Large intestine (tissue), 3 donors: ENCODE data around the gene YTHDF1. TPM values are rescaled to one million over a fixed set of nuclear protein-coding genes. Genes with fewer than 3 reads are reported as not detected.
"Not testable (repeated sequence)": the region's sequence is repeated elsewhere in the genome, so short reads cannot be mapped to it uniquely, and the experiment has no call there.

ENCODE experiments used
- DNase-seq, 2 donors: peaks; one replicate each; pipeline versions ENCODE4 v3.0.0 to v3.0.0-alpha.2; 2013
- H3K27ac ChIP-seq: one replicate; pipeline ENCODE4 v1.5.1; 2013; ENCODE audit warnings: low read length
- H3K27me3 ChIP-seq: 2 replicates; pipeline ENCODE4 v1.6.1; 2013; ENCODE audit warnings: low read length; ENCODE audit not compliant: control insufficient read depth, insufficient read depth
- H3K36me3 ChIP-seq: 2 replicates; pipeline ENCODE4 v1.6.1; 2013; ENCODE audit warnings: low read length; ENCODE audit not compliant: control insufficient read depth, insufficient read depth
- H3K4me1 ChIP-seq: one replicate; pipeline ENCODE4 v1.6.1; 2013; ENCODE audit warnings: low read length; ENCODE audit not compliant: control insufficient read depth, insufficient read depth
- H3K4me3 ChIP-seq: one replicate; pipeline ENCODE4 v1.5.1; 2013; ENCODE audit warnings: low read length
- H3K9me3 ChIP-seq: one replicate; pipeline ENCODE4 v1.6.1; 2013; ENCODE audit warnings: mild to moderate bottlenecking, low read depth, low read length, moderate library complexity; ENCODE audit not compliant: control insufficient read depth
- WGBS: methylation state at CpG from one replicate; pipeline ENCODE4 v1.1.5; 2013; ENCODE audit warnings: low lambda C conversion rate; ENCODE audit not compliant: insufficient coverage; 5-methylcytosine and 5-hydroxymethylcytosine counted together
- polyA plus RNA-seq: library from polyadenylated mRNA; unstranded; fragments of 120-200 nt; gene quantifications from one replicate; pipeline ENCODE4 v1.2.1, GENCODE V29; 2013

Gene YTHDF1
- polyA plus RNA-seq, 1 donor, result 35.4 TPM

DNA sequence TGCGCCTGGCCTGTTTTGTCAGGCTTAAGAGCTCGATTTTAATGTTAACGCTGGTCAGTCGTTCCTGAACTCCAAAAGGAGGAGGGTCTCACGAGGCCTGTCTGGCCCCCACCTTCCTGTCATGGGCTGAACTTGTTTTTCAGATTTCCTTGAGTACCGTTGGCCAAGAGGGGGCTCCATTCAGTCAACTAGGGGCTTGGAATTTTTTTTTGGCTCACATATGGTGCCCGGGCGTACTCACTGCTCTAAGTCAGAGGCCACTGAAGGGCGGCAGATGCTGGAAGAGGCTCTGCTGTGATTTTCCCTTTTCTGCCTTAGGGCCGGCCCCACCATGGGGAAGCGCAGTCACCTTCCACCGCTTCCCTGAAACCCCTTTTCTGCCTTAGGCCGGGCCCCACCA is 12.9 kb upstream of the YTHDF1 start:
- Histone ChIP-seq H3K27ac (no peak overlapping the region), H3K27me3 (peaks cover 32% of the 10 kb centered on the region), H3K4me1 (no peaks in the 10 kb centered on the region), H3K4me3 (no peak overlapping the region), H3K36me3 (no peaks in the 10 kb centered on the region), H3K9me3 (no peaks in the 10 kb centered on the region)
- WGBS, result no CpG with 5 or more reads among the region's 13 CpGs
- no peak for DNase-seq

DNA sequence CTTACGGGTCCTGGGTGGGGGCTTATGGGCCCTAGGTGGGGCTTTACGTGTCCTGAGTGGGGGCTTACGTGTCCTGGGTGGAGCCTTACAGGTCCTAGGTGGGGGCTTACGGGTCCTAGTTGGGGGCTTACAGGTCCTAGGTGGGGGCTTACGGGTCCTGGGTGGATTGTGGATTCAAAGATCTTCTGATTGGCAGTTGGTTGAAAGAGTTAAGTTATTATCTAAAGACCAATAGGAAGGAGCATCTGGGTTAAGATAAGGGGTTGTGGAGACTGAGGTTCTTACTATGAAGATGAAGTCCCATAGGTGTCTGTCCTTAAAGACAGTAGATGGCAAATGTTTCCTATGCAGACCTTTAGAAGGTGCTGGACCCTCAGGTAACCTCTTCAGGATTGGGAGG is 11.3 kb upstream of the YTHDF1 start:
- Histone ChIP-seq H3K27ac (no peak overlapping the region), H3K4me1 (no peaks in the 10 kb centered on the region), H3K27me3 (peaks cover 24% of the 10 kb centered on the region), H3K4me3 (no peak overlapping the region), H3K36me3 (no peaks in the 10 kb centered on the region), H3K9me3 (no peaks in the 10 kb centered on the region)
- WGBS, result no CpG with 5 or more reads among the region's 5 CpGs
- no peak for DNase-seq

DNA sequence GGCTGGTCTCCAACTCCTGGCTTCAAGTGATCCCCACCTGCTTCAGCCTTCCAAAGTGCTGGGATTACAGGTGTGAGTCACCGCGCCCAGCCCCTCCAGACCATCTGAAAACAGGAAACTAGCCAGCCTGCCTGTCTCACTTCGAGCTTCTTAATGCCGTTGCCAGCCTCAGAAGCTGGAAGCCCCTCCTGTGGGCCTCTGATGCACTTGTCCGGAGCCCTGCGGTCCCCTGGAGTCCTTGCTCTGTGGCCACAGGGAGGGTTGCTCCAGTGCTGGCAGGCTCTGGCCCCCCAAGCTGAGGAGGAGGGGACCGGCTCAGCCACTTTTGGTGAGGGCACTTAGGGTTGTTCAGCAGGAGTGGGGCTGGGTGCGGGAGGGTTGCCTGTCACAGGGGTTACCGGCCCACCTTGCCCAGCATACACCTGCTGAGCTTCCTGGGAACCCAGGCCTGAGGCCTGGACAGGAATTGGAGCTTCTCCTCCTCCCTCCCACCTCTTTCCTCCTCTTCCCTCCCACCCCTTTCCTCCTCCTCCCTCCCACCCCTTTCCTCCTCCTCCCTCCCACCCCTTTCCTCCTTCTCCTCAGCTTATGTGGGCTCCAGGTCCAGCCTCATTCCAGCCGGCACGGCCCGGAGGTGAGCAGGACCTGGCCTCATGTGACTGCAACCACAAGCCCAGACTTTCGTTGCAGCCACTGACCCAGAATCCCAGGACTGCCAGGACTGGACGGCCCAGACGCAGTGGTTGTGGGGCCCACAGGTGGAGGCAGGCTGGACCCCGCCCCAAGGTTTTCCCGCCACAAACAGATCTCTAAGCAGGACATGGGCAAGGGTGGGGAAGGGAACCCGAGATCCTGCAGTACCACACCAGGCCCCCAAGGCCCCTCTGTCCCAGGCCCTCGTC is 10.4 kb upstream of the YTHDF1 start:
- WGBS, result no CpG with 5 or more reads among the region's 19 CpGs
- H3K4me3 ChIP-seq, result no peak overlapping the region
- no peaks in the 10 kb centered on the region for H3K36me3 ChIP-seq
- no peaks in the 10 kb centered on the region for H3K9me3 ChIP-seq
- DNase-seq, result no peak
- no peak overlapping the region for H3K27ac ChIP-seq
- peaks cover 18% of the 10 kb centered on the region for H3K27me3 ChIP-seq
- H3K4me1 ChIP-seq, result no peaks in the 10 kb centered on the region

DNA sequence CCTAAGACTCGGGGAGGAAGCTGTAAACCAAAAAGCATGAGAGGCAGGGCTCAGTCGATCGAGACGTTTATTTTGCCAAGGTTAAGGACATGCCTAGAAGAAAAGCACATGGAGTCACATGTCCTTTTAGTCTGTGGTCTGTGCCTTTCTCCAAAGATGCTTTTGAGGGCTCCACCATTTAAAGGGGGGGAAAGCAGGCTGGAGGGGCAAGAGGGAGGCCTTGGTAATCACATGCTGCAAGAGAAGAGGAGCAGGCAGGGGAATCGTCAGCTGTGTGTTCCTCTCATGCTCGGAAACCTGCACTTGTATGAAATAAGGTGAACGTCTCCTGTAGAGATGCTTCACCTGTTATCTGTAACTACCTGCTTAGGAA is 9.1 kb upstream of the YTHDF1 start:
- no peak for DNase-seq
- Histone ChIP-seq H3K9me3 (no peaks in the 10 kb centered on the region), H3K27ac (no peak overlapping the region), H3K27me3 (peaks cover 10% of the 10 kb centered on the region), H3K4me1 (no peaks in the 10 kb centered on the region), H3K36me3 (no peaks in the 10 kb centered on the region), H3K4me3 (no peak overlapping the region)
- no CpG with 5 or more reads among the region's 7 CpGs for WGBS

DNA sequence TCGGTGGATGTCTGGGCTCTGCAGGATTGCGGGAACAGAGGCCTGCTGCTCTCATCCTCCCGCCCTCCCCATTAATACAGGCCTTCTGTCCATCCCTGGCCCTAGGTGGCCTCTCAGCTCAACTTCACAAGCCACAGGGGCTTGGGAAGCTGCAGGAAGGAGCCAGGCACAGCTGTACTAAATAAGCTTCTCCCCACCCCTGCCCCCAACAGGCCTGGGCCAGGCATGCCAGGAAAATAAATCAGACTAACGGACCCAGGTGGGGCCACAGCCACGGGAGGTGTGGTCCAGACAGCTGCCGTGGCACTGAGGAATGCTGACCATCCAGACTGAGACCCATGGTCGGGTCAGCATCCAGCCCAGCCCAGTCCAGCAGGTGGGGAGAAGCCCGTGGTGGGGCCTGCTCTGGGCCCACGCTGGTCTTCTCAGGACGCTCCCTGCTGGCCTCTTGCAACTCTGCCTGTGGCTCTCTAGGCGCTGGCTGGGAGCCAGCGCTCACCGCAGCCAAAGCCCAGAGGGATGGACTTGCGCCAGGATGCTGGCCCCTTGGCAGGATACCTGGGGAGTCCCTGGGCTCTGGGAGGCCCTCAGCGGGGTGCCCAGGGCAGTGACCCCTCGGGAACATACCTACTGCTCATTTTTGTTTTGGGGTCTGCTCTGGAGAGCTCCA is 8.6 kb upstream of the YTHDF1 start:
- Histone ChIP-seq H3K27me3 (peaks cover 8% of the 10 kb centered on the region), H3K4me1 (no peaks in the 10 kb centered on the region), H3K4me3 (no peak overlapping the region), H3K9me3 (no peaks in the 10 kb centered on the region), H3K36me3 (no peaks in the 10 kb centered on the region), H3K27ac (no peak overlapping the region)
- WGBS, result no CpG with 5 or more reads among the region's 16 CpGs
- no peak for DNase-seq

DNA sequence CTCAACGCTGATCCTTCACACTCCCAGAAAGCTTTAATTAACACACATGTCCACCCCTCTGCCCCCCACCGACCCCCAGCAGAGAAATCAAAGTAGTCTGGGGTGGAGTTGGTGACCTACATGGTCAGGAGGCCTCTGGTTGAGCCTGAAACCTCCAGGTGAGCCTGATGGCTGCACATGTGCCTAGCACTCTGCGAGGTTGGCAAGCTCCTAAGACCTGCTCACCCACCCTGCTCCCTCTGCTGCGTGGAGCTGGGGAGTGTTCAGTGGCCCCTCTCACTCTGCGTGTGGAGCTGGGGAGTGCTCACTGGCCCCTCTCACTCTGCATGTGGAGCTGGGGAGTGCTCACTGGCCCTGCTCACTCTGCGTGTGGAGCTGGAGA is 7.9 kb upstream of the YTHDF1 start:
- no peak overlapping the region for H3K4me3 ChIP-seq
- no peaks in the 10 kb centered on the region for H3K4me1 ChIP-seq
- no peaks in the 10 kb centered on the region for H3K9me3 ChIP-seq
- H3K27ac ChIP-seq, result no peak overlapping the region
- DNase-seq, result no peak
- WGBS, result no CpG with 5 or more reads among the region's 6 CpGs
- peaks cover 1% of the 10 kb centered on the region for H3K27me3 ChIP-seq
- no peaks in the 10 kb centered on the region for H3K36me3 ChIP-seq

DNA sequence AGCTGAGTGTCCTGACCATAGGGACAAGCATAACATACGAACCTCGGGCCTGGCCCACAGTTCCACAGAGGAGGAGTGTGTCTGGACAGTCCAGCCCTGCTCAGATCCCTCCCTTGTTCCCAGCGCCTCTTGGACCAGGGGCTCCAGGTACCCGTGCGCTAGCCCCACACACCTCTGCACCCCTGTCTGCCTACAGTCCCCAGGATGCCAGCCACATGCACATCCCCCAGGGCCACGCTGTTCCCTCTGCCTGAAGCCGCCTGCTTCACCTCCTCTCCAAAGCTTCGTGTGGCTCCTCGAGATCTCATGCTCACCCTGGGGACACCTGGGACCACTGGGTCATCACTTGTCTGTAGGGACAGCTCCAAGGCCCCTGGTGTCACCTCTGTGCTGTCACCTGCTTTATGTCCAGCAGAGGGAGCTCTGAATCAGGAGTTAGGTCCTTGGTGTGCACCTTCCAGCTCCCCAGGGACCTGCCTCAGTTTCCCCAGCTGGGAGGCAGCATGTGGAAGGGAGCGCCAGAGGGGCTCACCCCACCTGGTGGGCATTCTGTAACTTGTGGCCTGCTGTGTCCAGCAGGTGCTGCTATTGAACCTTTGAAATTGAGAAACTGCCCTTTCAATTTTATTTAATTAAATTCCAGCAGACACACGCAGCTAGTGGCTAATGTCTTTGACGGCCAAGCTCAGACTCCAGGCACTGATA is 7.3 kb upstream of the YTHDF1 start:
- no peak for DNase-seq
- no peaks in the 10 kb centered on the region for H3K9me3 ChIP-seq
- H3K27ac ChIP-seq, result no peak overlapping the region
- WGBS, result no CpG with 5 or more reads among the region's 12 CpGs
- H3K4me1 ChIP-seq, result no peaks in the 10 kb centered on the region
- no peak overlapping the region for H3K4me3 ChIP-seq
- no peaks in the 10 kb centered on the region for H3K36me3 ChIP-seq
- H3K27me3 ChIP-seq, result no peaks in the 10 kb centered on the region

DNA sequence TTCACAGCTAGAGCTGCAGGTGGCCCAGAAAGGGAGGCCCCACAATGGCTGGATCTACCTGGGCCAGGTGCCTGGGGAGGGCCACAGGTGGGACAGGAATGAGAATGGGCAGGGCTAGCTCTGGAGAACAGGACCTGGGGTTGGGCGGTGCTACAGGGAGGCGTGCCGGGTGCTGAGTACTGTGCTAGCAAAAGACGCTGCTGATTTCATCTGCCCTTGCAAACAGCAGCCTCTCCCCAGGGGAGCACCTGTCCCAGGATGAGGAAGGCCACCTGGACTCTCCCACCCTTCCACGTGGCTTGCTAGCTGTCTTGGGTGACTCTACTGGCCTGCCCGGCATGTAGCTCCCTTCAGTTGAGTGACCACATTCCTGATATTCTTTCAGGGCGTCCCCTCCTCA is 6.6 kb upstream of the YTHDF1 start:
- no peaks in the 10 kb centered on the region for H3K9me3 ChIP-seq
- no peak overlapping the region for H3K4me3 ChIP-seq
- DNase-seq, result no peak
- H3K4me1 ChIP-seq, result no peaks in the 10 kb centered on the region
- no CpG with 5 or more reads among the region's 7 CpGs for WGBS
- no peaks in the 10 kb centered on the region for H3K27me3 ChIP-seq
- H3K36me3 ChIP-seq, result no peaks in the 10 kb centered on the region
- H3K27ac ChIP-seq, result no peak overlapping the region

DNA sequence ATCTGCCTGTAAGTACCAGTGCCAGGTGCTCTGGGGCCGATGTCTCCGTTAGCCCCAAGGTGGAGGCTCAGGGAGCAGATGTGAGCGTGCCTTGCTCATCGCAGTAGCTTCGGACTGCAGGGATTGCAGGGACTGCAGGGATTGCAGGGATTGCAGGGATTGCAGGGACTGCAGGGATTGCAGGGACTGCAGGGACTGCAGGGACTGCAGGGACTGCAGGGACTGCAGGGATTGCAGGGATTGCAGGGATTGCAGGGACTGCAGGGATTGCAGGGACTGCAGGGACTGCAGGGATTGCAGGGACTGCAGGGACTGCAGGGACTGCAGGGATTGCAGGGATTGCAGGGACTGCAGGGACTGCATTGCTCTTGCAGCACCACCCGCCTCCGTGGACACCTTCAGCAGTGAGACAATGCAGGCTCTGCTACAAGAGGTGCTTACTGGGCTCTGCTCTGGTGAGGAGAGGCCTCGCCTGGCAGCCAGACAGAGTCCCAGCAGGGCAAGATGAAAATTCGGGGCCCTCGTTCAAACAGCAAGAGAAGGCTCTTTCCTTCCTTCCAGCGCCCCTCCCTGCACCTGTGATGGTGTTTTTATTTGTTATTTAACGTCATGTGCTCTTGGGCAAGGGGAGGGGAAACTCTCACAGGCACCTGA is 5.6 kb upstream of the YTHDF1 start:
- not testable (repeated sequence) for H3K27ac ChIP-seq, H3K9me3 ChIP-seq, H3K27me3 ChIP-seq, DNase-seq, H3K4me3 ChIP-seq, H3K36me3 ChIP-seq, H3K4me1 ChIP-seq
- no CpG with 5 or more reads among the region's 12 CpGs for WGBS

DNA sequence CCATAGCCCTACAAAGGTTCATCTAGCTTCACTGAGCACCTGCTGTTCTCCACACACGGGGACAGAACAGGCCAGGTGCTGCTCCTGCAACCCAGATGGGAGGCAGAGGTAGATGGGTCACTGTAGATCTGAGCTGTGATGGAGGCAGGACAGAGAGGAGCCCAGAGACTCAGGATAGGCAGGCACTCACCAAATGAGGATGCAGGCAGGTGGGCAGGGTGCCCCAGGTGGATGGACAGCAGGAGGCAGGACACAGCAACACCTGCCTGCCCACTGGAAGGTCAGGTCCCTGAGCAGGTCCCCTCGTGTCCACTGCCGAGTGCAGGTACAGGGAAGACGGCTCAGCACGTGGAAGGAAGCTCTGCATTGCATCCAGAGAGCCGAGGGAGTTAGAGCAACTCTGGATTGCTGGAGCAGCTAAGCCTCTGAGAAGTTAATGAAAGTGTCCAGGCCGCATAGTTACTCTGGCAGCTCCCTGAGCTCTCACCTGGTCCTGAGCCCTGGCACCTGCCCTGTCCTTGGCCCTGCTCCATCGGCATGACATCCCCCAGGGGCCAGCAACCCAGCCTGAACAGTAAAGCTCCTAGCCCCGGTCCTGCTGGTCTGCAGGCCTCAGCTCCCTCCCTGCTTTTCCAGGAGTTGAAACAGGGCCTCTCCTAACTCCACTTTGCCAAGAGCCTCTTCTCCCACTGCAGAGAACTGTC is 4.9 kb upstream of the YTHDF1 start:
- WGBS, result no CpG with 5 or more reads among the region's 9 CpGs
- Histone ChIP-seq H3K27ac (no peak overlapping the region), H3K4me1 (peaks cover 8% of the 10 kb centered on the region), H3K4me3 (no peak overlapping the region), H3K9me3 (no peaks in the 10 kb centered on the region), H3K27me3 (no peaks in the 10 kb centered on the region), H3K36me3 (no peaks in the 10 kb centered on the region)
- DNase-seq, result no peak
